Lower lobe of right lung (tissue), 2 donors: ENCODE measurements around the gene NPHP1. TPM values are rescaled to one million over a fixed set of nuclear protein-coding genes. Genes with fewer than 3 reads are reported as not detected.
"Not testable (repeated sequence)": the region's sequence is repeated elsewhere in the genome, so short reads cannot be mapped to it uniquely, and the experiment has no call there.

ENCODE experiments used
- ATAC-seq, 2 donors: fragments of 200-7000 bp; cut with Tn5 transposase; one replicate each; pipeline ENCODE4 v1.9.1; 2020 to 2022; ENCODE audit warnings: mild to moderate bottlenecking in 2 of 2, moderate library complexity in 2 of 2
- DNase-seq: peaks from one replicate; pipeline ENCODE4 v3.0.0-alpha.2; 2020
- H3K27ac ChIP-seq: fragments of 200-600 bp; one replicate; pipeline ENCODE4 v1.8.0; 2022
- H3K27me3 ChIP-seq: fragments of 200-600 bp; one replicate; pipeline ENCODE4 v1.8.0; 2022; ENCODE audit warnings: low read depth
- H3K36me3 ChIP-seq: fragments of 200-600 bp; one replicate; pipeline ENCODE4 v1.8.0; 2022; ENCODE audit warnings: mild to moderate bottlenecking
- H3K4me1 ChIP-seq: fragments of 200-600 bp; one replicate; pipeline ENCODE4 v1.8.0; 2022
- H3K4me3 ChIP-seq: fragments of 200-600 bp; one replicate; pipeline ENCODE4 v1.8.0; 2022; ENCODE audit warnings: mild to moderate bottlenecking
- H3K9me3 ChIP-seq: fragments of 200-600 bp; one replicate; pipeline ENCODE4 v1.8.0; 2022
- CTCF ChIP-seq: fragments of 200-600 bp; IDR thresholded peaks from one replicate; pipeline ENCODE4 v1.8.0; 2022; ENCODE audit warnings: antibody characterized with exemption, mild to moderate bottlenecking
- intact Hi-C: fragments of 100-400 bp; cut with DNase I; formaldehyde crosslinking; loops from one replicate; pipeline ENCODE4 v1.11.0; 2022
- total RNA-seq: library from RNA; stranded (reverse); fragmentation: NEBNext Ultra II Directional; extraction: Animal tissue kit (Norgen Biotek cat#: 25700); gene quantifications from one replicate; pipeline ENCODE4 v1.2.1, GENCODE V29; 2021
- donor health status: DM: no; HTN: yes; CAD: no; lungs with severe emphysema.

Gene NPHP1
- total RNA-seq, 1 donor from 2014 or later = 6.8 TPM

GRCh38 chr2:110099471-110100225 is 105.2 kb downstream of the NPHP1 start:
- peak; percentile 34 for DNase-seq
- H3K4me3 ChIP-seq = no peak overlapping the region
- H3K9me3 ChIP-seq = no peaks in the 10 kb centered on the region
- H3K27me3 ChIP-seq = no peaks in the 10 kb centered on the region
- no peaks in the 10 kb centered on the region for H3K36me3 ChIP-seq
- peak overlapping the region; percentile 87 for H3K27ac ChIP-seq
- no peak for ATAC-seq
- peaks cover 61% of the 10 kb centered on the region for H3K4me1 ChIP-seq
- intact Hi-C loops = no loop called here
- TF ChIP-seq CTCF = no peak

GRCh38 chr2:110099038-110099425 is 105.8 kb downstream of the NPHP1 start:
- no peak overlapping the region for H3K4me3 ChIP-seq
- H3K4me1 ChIP-seq = peaks cover 59% of the 10 kb centered on the region
- H3K9me3 ChIP-seq = no peaks in the 10 kb centered on the region
- DNase-seq = peak; percentile 47
- H3K36me3 ChIP-seq = no peaks in the 10 kb centered on the region
- no peak for TF ChIP-seq CTCF
- intact Hi-C loops = no loop called here
- H3K27me3 ChIP-seq = no peaks in the 10 kb centered on the region
- no peak for ATAC-seq
- peak overlapping the region; percentile 87 for H3K27ac ChIP-seq

- DNase-seq (peak; percentile 80), ATAC-seq (peak; percentile 47 to 62)
- H3K4me3 ChIP-seq = no peak overlapping the region
- TF ChIP-seq CTCF = no peak
- H3K36me3 ChIP-seq = no peaks in the 10 kb centered on the region
- H3K4me1 ChIP-seq = peaks cover 49% of the 10 kb centered on the region
- H3K27ac ChIP-seq = peak overlapping the region; percentile 60
- no peaks in the 10 kb centered on the region for H3K27me3 ChIP-seq
- intact Hi-C loops = no loop called here
- no peaks in the 10 kb centered on the region for H3K9me3 ChIP-seq
Observed at GRCh38 chr2:110097506-110098220, 107.2 kb downstream of the NPHP1 start.

- no peak for TF ChIP-seq CTCF
- H3K9me3 ChIP-seq = no peaks in the 10 kb centered on the region
- peaks cover 35% of the 10 kb centered on the region for H3K4me1 ChIP-seq
- intact Hi-C loops = no loop called here
- peak overlapping the region; percentile 40 for H3K27ac ChIP-seq
- DNase-seq (peak; percentile 50), ATAC-seq (no peak)
- H3K36me3 ChIP-seq = no peaks in the 10 kb centered on the region
- H3K4me3 ChIP-seq = no peak overlapping the region
- no peaks in the 10 kb centered on the region for H3K27me3 ChIP-seq
Observed at GRCh38 chr2:110095994-110096633, 108.7 kb downstream of the NPHP1 start.

GRCh38 chr2:110094884-110095534 is 109.8 kb downstream of the NPHP1 start:
- H3K9me3 ChIP-seq, H3K36me3 ChIP-seq, H3K27me3 ChIP-seq, H3K4me3 ChIP-seq, intact Hi-C loops, DNase-seq: not testable (repeated sequence)
- ATAC-seq = peak; percentile 77 to 84
- Histone ChIP-seq H3K27ac (peak overlapping the region; percentile 40), H3K4me1 (peaks cover 24% of the 10 kb centered on the region)

- H3K4me3 ChIP-seq, H3K27me3 ChIP-seq, DNase-seq, H3K27ac ChIP-seq, intact Hi-C loops, H3K36me3 ChIP-seq, H3K9me3 ChIP-seq, ATAC-seq: not testable (repeated sequence)
- peaks cover 13% of the 10 kb centered on the region for H3K4me1 ChIP-seq
Observed at GRCh38 chr2:110093924-110094323, 110.9 kb downstream of the NPHP1 start.

GRCh38 chr2:110090164-110090563 is 114.6 kb downstream of the NPHP1 start:
- intact Hi-C loops, ATAC-seq, H3K9me3 ChIP-seq, H3K4me3 ChIP-seq, DNase-seq, H3K4me1 ChIP-seq, H3K27me3 ChIP-seq, H3K27ac ChIP-seq, H3K36me3 ChIP-seq: not testable (repeated sequence)

GRCh38 chr2:110083757-110084156 is 121.1 kb downstream of the NPHP1 start:
- H3K36me3 ChIP-seq, intact Hi-C loops, H3K27ac ChIP-seq, H3K9me3 ChIP-seq, H3K4me1 ChIP-seq, DNase-seq, H3K4me3 ChIP-seq, H3K27me3 ChIP-seq, ATAC-seq: not testable (repeated sequence)

GRCh38 chr2:110083162-110083561 is 121.7 kb downstream of the NPHP1 start:
- intact Hi-C loops, H3K27me3 ChIP-seq, H3K27ac ChIP-seq, H3K36me3 ChIP-seq, H3K9me3 ChIP-seq, ATAC-seq, DNase-seq, H3K4me3 ChIP-seq, H3K4me1 ChIP-seq: not testable (repeated sequence)
